Prostate gland (tissue), 2 donors: ENCODE data around the gene FANCE. TPM values are rescaled to one million over a fixed set of nuclear protein-coding genes. Genes with fewer than 3 reads are reported as not detected.

Experiments used
- DNase-seq: peaks from one replicate; pipeline ENCODE4 v3.0.0-alpha.2; 2019; ENCODE audit warnings: low spot score
- H3K27ac ChIP-seq, 2 donors: fragments of 200-600 bp; sonication (generic); 2 replicates each; pipeline ENCODE4 v1.5.1; 2017 to 2019
- H3K27me3 ChIP-seq: fragments of 200-600 bp; sonication (generic); replicated peaks from 2 replicates; pipeline ENCODE4 v1.5.1; 2019; ENCODE audit not compliant: insufficient read depth
- H3K36me3 ChIP-seq, 2 donors: fragments of 200-600 bp; sonication (generic); 1 replicate in 1 of 2; 2 replicates in 1 of 2; pipeline versions ENCODE4 v1.5.1 to v1.8.1; 2017 to 2019
- H3K4me1 ChIP-seq: fragments of 200-600 bp; sonication (generic); replicated peaks from 2 replicates; pipeline ENCODE4 v1.5.1; 2019
- H3K4me3 ChIP-seq, 2 donors: fragments of 200-600 bp; sonication (generic); 2 replicates each; pipeline ENCODE4 v1.5.1; 2017 to 2019
- H3K9me3 ChIP-seq: fragments of 200-600 bp; sonication (generic); 2 replicates; pipeline ENCODE4 v1.5.1; 2017
- CTCF ChIP-seq, 4 experiments: fragments of 200-600 bp in 2 of 4; fragments of 450-650 bp in 2 of 4; sonication (generic) in 2 of 4; IDR thresholded peaks; 1 replicate in 3 of 4; 2 replicates in 1 of 4; pipeline ENCODE4 v1.5.1; 2016 to 2019; ENCODE audit warnings: antibody characterized with exemption in 4 of 4, mild to moderate bottlenecking in 2 of 4, moderate library complexity in 2 of 4
- POLR2A ChIP-seq: fragments of 450-650 bp; IDR thresholded peaks from one replicate; pipeline ENCODE4 v1.6.1; 2016; ENCODE audit warnings: antibody characterized with exemption, mild to moderate bottlenecking
- POLR2AphosphoS5 ChIP-seq: sonication (generic); formaldehyde crosslinking; IDR thresholded peaks from one replicate; pipeline ENCODE4 v1.6.1; 2017; ENCODE audit warnings: antibody characterized with exemption
- WGBS: methylation state at CpG from one replicate; pipeline ENCODE4 v1.1.5; 2018; 5-methylcytosine and 5-hydroxymethylcytosine counted together
- intact Hi-C: fragments of 100-400 bp; cut with DNase I; formaldehyde crosslinking; loops from one replicate; pipeline ENCODE4 v1.14.2; 2022
- total RNA-seq, 2 donors: library from RNA; depleted of rRNA; stranded (reverse); fragments of >200 nt; gene quantifications; one replicate each; pipeline ENCODE4 v1.1.0, GENCODE V29; 2016

Gene FANCE
- total RNA-seq, 2 donors from 2014 or later: 7.5 to 14.0 TPM

GRCh38 chr6:35468181-35468979 lies 16.2 kb downstream of the FANCE start, which contains the start of gene RPL10A:
RPL10A (plus strand) TSS chr6:35468401; CDS start chr6:35468435, 34 bp downstream.
- intact Hi-C loops: loop anchor here (1.0 to 2.0 kb wide), 3 partner anchors 16 to 126 kb away; partner anchors contain the start of genes FANCE, PPARD and TEAD3
- peak; percentile 97 for DNase-seq
- Histone ChIP-seq H3K4me1 (no peaks in the 10 kb centered on the region), H3K9me3 (no peaks in the 10 kb centered on the region), H3K27me3 (no peaks in the 10 kb centered on the region), H3K36me3 (no peaks in the 10 kb centered on the region), H3K27ac (peak within 1 kb of the TSS; percentile 90 to 93), H3K4me3 (peak within 1 kb of the TSS; percentile 77 to 81)
- under 1% methylated on average over 84 of the region's 86 CpGs for WGBS
- TF ChIP-seq CTCF (IDR thresholded peaks at IDR 0.05) (peak; percentile 94 to 100 (median 97)), POLR2A (peak; percentile 94), POLR2AphosphoS5 (peak; percentile 99)

- Histone ChIP-seq H3K36me3 (no peaks in the 10 kb centered on the region), H3K27ac (peak overlapping the region; percentile 90 to 93), H3K4me3 (peak overlapping the region; percentile 77 to 81), H3K9me3 (no peaks in the 10 kb centered on the region), H3K27me3 (no peaks in the 10 kb centered on the region), H3K4me1 (no peaks in the 10 kb centered on the region)
- TF ChIP-seq POLR2AphosphoS5 (no peak), POLR2A (no peak), CTCF (IDR thresholded peaks at IDR 0.05) (no peak)
- intact Hi-C loops: loop anchor here (1.0 to 2.0 kb wide), 3 partner anchors 16 to 127 kb away; partner anchors contain the start of genes FANCE, PPARD and TEAD3
- DNase-seq: no peak
- 1% methylated on average over 37 of the region's 37 CpGs for WGBS
Measured at GRCh38 chr6:35468980-35469750, 17.0 kb downstream of the FANCE start.

- no peak for DNase-seq
- intact Hi-C loops: loop anchor here (2.0 kb wide), 2 partner anchors 17 to 27 kb away; partner anchors contain the start of genes FANCE and TEAD3
- Histone ChIP-seq H3K36me3 (no peaks in the 10 kb centered on the region), H3K27ac (peak overlapping the region; percentile 90 to 93), H3K4me1 (no peaks in the 10 kb centered on the region), H3K9me3 (no peaks in the 10 kb centered on the region), H3K27me3 (no peaks in the 10 kb centered on the region), H3K4me3 (peak overlapping the region; percentile 77 to 81)
- TF ChIP-seq POLR2A (no peak), POLR2AphosphoS5 (peak; percentile 25)
- WGBS: 26% methylated on average over 18 of the region's 18 CpGs
Measured at GRCh38 chr6:35469751-35470662, 17.9 kb downstream of the FANCE start.

- intact Hi-C loops: no loop called here
- Histone ChIP-seq H3K27ac (peak overlapping the region; percentile 90 to 93), H3K36me3 (no peaks in the 10 kb centered on the region), H3K9me3 (no peaks in the 10 kb centered on the region), H3K4me1 (no peaks in the 10 kb centered on the region), H3K27me3 (no peaks in the 10 kb centered on the region), H3K4me3 (no peak overlapping the region)
- no peak for TF ChIP-seq CTCF (IDR thresholded peaks at IDR 0.05)
- no peak for TF ChIP-seq POLR2AphosphoS5
- no peak for TF ChIP-seq POLR2A
- DNase-seq: no peak
- WGBS: 45% methylated on average over 3 of the region's 3 CpGs
Measured at GRCh38 chr6:35470663-35471120, 18.6 kb downstream of the FANCE start.
